ENCODE data around the gene CNKSR3.

GRCh38 chr6:154506582-154506981, 3.9 kb downstream of the CNKSR3 start:
- TF ChIP-seq POLR2AphosphoS5 (IDR thresholded peaks at IDR 0.05; ENCODE audit: low read depth) = no peak
- no peak for TF ChIP-seq CTCF (conservative IDR thresholded peaks at IDR 0.05; ENCODE audit: low read depth in 2 of 2)
- TF ChIP-seq ETS1 (IDR thresholded peaks at IDR 0.05) = no peak

Measured in GM23338 (cell line).